ENCODE measurements around the gene ZNF124. TPM values are rescaled to one million over a fixed set of nuclear protein-coding genes. Genes with fewer than 3 reads are reported as not detected.
"Not testable (repeated sequence)": the region's sequence is repeated elsewhere in the genome, so short reads cannot be mapped to it uniquely, and the experiment has no call there.

Gene ZNF124
- total RNA-seq, 4 donors from 2014 or later = 21.1 to 66.0 (median 34.7) TPM

GRCh38 chr1:247165674-247166073 is 6.1 kb downstream of the ZNF124 start:
- Histone ChIP-seq H3K27me3 (no peaks in the 10 kb centered on the region), H3K9me3 (peaks cover 0 to 33% (median 4%) of the 10 kb centered on the region in 4 donors), H3K4me3 (no peak overlapping the region), H3K27ac (no peak overlapping the region), H3K36me3 (peaks cover 0 to 6% (median 5%) of the 10 kb centered on the region in 3 donors), H3K4me1 (no peaks in the 10 kb centered on the region)
- no peak for DNase-seq
- TF ChIP-seq POLR2A (IDR thresholded peaks at IDR 0.05) (no peak), CTCF (IDR thresholded peaks at IDR 0.05) (no peak)

DNA sequence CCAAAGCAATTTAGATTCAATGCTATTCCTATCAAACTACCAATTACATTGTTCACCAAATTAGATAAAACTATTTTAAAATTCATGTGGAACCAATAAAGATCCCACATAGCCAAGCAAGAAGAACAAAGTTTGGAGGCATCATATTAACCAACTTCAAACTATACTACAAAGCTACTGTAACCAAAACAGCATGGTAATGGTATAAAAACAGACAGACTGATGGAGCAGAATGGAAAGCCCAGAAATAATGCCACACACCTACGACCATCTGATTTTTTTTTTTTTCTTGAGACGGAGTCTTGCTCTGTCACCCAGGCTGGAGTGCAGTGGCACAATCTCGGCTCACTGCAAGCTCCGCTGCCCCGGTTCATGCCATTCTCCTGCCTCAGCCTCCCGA is 7.1 kb downstream of the ZNF124 start:
- no peak overlapping the region for H3K4me3 ChIP-seq
- TF ChIP-seq POLR2A (IDR thresholded peaks at IDR 0.05) (no peak), CTCF (IDR thresholded peaks at IDR 0.05) (no peak)
- H3K27me3 ChIP-seq = no peaks in the 10 kb centered on the region
- no peak for DNase-seq
- H3K36me3 ChIP-seq = peaks cover 0 to 12% (median 5%) of the 10 kb centered on the region in 3 donors
- no peaks in the 10 kb centered on the region for H3K4me1 ChIP-seq
- H3K9me3 ChIP-seq = peaks cover 0 to 41% (median 6%) of the 10 kb centered on the region in 4 donors
- no peak overlapping the region for H3K27ac ChIP-seq

- H3K4me1 ChIP-seq = no peaks in the 10 kb centered on the region
- TF ChIP-seq POLR2A (IDR thresholded peaks at IDR 0.05) (no peak), CTCF (IDR thresholded peaks at IDR 0.05) (no peak)
- DNase-seq = no peak
- no peaks in the 10 kb centered on the region for H3K27me3 ChIP-seq
- H3K36me3 ChIP-seq = peaks cover 0 to 80% (median 5%) of the 10 kb centered on the region in 3 donors
- peaks cover 0 to 84% (median 18%) of the 10 kb centered on the region in 4 donors for H3K9me3 ChIP-seq
- no peak overlapping the region for H3K27ac ChIP-seq
- no peak overlapping the region for H3K4me3 ChIP-seq
These were observed 15.0 kb downstream of the ZNF124 start for GRCh38 chr1:247156787-247157232.

- H3K27me3 ChIP-seq = no peaks in the 10 kb centered on the region
- peaks cover 0 to 23% (median 0%) of the 10 kb centered on the region in 3 donors for H3K36me3 ChIP-seq
- H3K9me3 ChIP-seq = peaks cover 0 to 64% (median 4%) of the 10 kb centered on the region in 4 donors
- TF ChIP-seq CTCF (IDR thresholded peaks at IDR 0.05) (no peak), POLR2A (IDR thresholded peaks at IDR 0.05) (no peak)
- no peaks in the 10 kb centered on the region for H3K4me1 ChIP-seq
- H3K4me3 ChIP-seq = no peak overlapping the region
- no peak for DNase-seq
- no peak overlapping the region for H3K27ac ChIP-seq
These were observed 24.0 kb downstream of the ZNF124 start for GRCh38 chr1:247147781-247148180.

- not testable (repeated sequence) for H3K27ac ChIP-seq, H3K4me1 ChIP-seq, H3K27me3 ChIP-seq, DNase-seq, H3K4me3 ChIP-seq
- Histone ChIP-seq H3K9me3 (peaks cover 0 to 61% (median 4%) of the 10 kb centered on the region in 4 donors), H3K36me3 (peaks cover 0 to 17% (median 0%) of the 10 kb centered on the region in 3 donors)
These were observed 24.7 kb downstream of the ZNF124 start for GRCh38 chr1:247147120-247147519.

- Histone ChIP-seq H3K9me3 (peaks cover 0 to 65% (median 6%) of the 10 kb centered on the region in 4 donors), H3K4me1 (no peaks in the 10 kb centered on the region), H3K27ac (no peak overlapping the region), H3K36me3 (peaks cover 0 to 15% (median 0%) of the 10 kb centered on the region in 3 donors), H3K27me3 (no peaks in the 10 kb centered on the region), H3K4me3 (no peak overlapping the region)
- DNase-seq = no peak
- TF ChIP-seq POLR2A (IDR thresholded peaks at IDR 0.05) (no peak), CTCF (IDR thresholded peaks at IDR 0.05) (no peak)
These were observed 25.1 kb downstream of the ZNF124 start for GRCh38 chr1:247146671-247147070.

Measured in Peyer's patch (tissue), 4 donors.